ENCODE measurements around the gene BIN2. TPM values are rescaled to one million over a fixed set of nuclear protein-coding genes. Genes with fewer than 3 reads are reported as not detected.
"Not testable (repeated sequence)": the region's sequence is repeated elsewhere in the genome, so short reads cannot be mapped to it uniquely, and the experiment has no call there.

Gene BIN2
- total RNA-seq, 1 donor from 2014 or later = 0.18 TPM

- H3K4me1 Mint-ChIP-seq = peaks cover 27% of the 10 kb centered on the region
- no peaks in the 10 kb centered on the region for H3K27me3 Mint-ChIP-seq (ENCODE audit: low read depth)
- peaks cover 7% of the 10 kb centered on the region for H3K36me3 Mint-ChIP-seq
- no peak for TF ChIP-seq CTCF (IDR thresholded peaks at IDR 0.05; ENCODE audit: unreplicated experiment)
- H3K9me3 Mint-ChIP-seq = no peaks in the 10 kb centered on the region
- peak in 1 of 2 experiments; percentile 47 for DNase-seq (ENCODE audit: low spot score in 2 of 2, unreplicated experiment in 2 of 2)
- peak overlapping the region; percentile 74 for H3K4me3 Mint-ChIP-seq
- H3K27ac Mint-ChIP-seq = peak overlapping the region; percentile 88
Observed at GRCh38 chr12:51269174-51270066, 54.6 kb downstream of the BIN2 start.

- Mint-ChIP-seq H3K4me3 (no peak overlapping the region), H3K36me3 (peaks cover 7% of the 10 kb centered on the region), H3K9me3 (no peaks in the 10 kb centered on the region), H3K27me3 (ENCODE audit: low read depth) (no peaks in the 10 kb centered on the region), H3K4me1 (peaks cover 22% of the 10 kb centered on the region), H3K27ac (no peak overlapping the region)
- no peak for DNase-seq (ENCODE audit: low spot score in 2 of 2, unreplicated experiment in 2 of 2)
- no peak for TF ChIP-seq CTCF (IDR thresholded peaks at IDR 0.05; ENCODE audit: unreplicated experiment)
Observed at GRCh38 chr12:51265024-51265423, 59.0 kb downstream of the BIN2 start.

GRCh38 chr12:51264297-51264696 is 59.7 kb downstream of the BIN2 start:
- H3K27ac Mint-ChIP-seq = peak overlapping the region; percentile 86
- DNase-seq (ENCODE audit: low spot score in 2 of 2, unreplicated experiment in 2 of 2) = no peak
- no peaks in the 10 kb centered on the region for H3K27me3 Mint-ChIP-seq (ENCODE audit: low read depth)
- H3K9me3 Mint-ChIP-seq = no peaks in the 10 kb centered on the region
- H3K4me1 Mint-ChIP-seq = peaks cover 20% of the 10 kb centered on the region
- TF ChIP-seq CTCF (IDR thresholded peaks at IDR 0.05; ENCODE audit: unreplicated experiment) = no peak
- H3K4me3 Mint-ChIP-seq = no peak overlapping the region
- H3K36me3 Mint-ChIP-seq = peaks cover 7% of the 10 kb centered on the region

- peaks cover 14% of the 10 kb centered on the region for H3K4me1 Mint-ChIP-seq
- DNase-seq (ENCODE audit: low spot score in 2 of 2, unreplicated experiment in 2 of 2) = no peak
Observed at GRCh38 chr12:51263341-51263740, 60.6 kb downstream of the BIN2 start.

GRCh38 chr12:51262758-51263177 is 61.2 kb downstream of the BIN2 start:
- H3K4me1 Mint-ChIP-seq = peaks cover 8% of the 10 kb centered on the region
- H3K4me3 Mint-ChIP-seq = no peak overlapping the region
- no peak overlapping the region for H3K27ac Mint-ChIP-seq
- no peaks in the 10 kb centered on the region for H3K27me3 Mint-ChIP-seq (ENCODE audit: low read depth)
- peaks cover 7% of the 10 kb centered on the region for H3K36me3 Mint-ChIP-seq
- no peaks in the 10 kb centered on the region for H3K9me3 Mint-ChIP-seq
- TF ChIP-seq CTCF (IDR thresholded peaks at IDR 0.05; ENCODE audit: unreplicated experiment) = no peak
- no peak for DNase-seq (ENCODE audit: low spot score in 2 of 2, unreplicated experiment in 2 of 2)

More at GRCh38 chr12:51263341-51263740, 60.6 kb downstream of the BIN2 start:
- H3K27ac Mint-ChIP-seq = no peak overlapping the region
- H3K36me3 Mint-ChIP-seq = peaks cover 7% of the 10 kb centered on the region
- H3K27me3 Mint-ChIP-seq (ENCODE audit: low read depth) = no peaks in the 10 kb centered on the region
- no peak for TF ChIP-seq CTCF (IDR thresholded peaks at IDR 0.05; ENCODE audit: unreplicated experiment)
- no peaks in the 10 kb centered on the region for H3K9me3 Mint-ChIP-seq
- H3K4me3 Mint-ChIP-seq = no peak overlapping the region

- H3K36me3 Mint-ChIP-seq; H3K9me3 Mint-ChIP-seq; H3K27ac Mint-ChIP-seq; H3K4me3 Mint-ChIP-seq; DNase-seq (ENCODE audit: low spot score in 2 of 2, unreplicated experiment in 2 of 2); H3K4me1 Mint-ChIP-seq; H3K27me3 Mint-ChIP-seq (ENCODE audit: low read depth): not testable (repeated sequence)
Observed at GRCh38 chr12:51259600-51259999, 64.4 kb downstream of the BIN2 start.

Measured in mesothelial cell of epicardium (in vitro differentiated cells).